Prostate gland (tissue), 2 donors: ENCODE measurements around the gene UBAC1. TPM values are rescaled to one million over a fixed set of nuclear protein-coding genes. Genes with fewer than 3 reads are reported as not detected.

Source experiments
- DNase-seq: peaks from one replicate; pipeline ENCODE4 v3.0.0-alpha.2; 2019; ENCODE audit warnings: low spot score
- H3K27ac ChIP-seq, 2 donors: fragments of 200-600 bp; sonication (generic); 2 replicates each; pipeline ENCODE4 v1.5.1; 2017 to 2019
- H3K27me3 ChIP-seq: fragments of 200-600 bp; sonication (generic); replicated peaks from 2 replicates; pipeline ENCODE4 v1.5.1; 2019; ENCODE audit not compliant: insufficient read depth
- H3K36me3 ChIP-seq, 2 donors: fragments of 200-600 bp; sonication (generic); 1 replicate in 1 of 2; 2 replicates in 1 of 2; pipeline versions ENCODE4 v1.5.1 to v1.8.1; 2017 to 2019
- H3K4me1 ChIP-seq: fragments of 200-600 bp; sonication (generic); replicated peaks from 2 replicates; pipeline ENCODE4 v1.5.1; 2019
- H3K4me3 ChIP-seq, 2 donors: fragments of 200-600 bp; sonication (generic); 2 replicates each; pipeline ENCODE4 v1.5.1; 2017 to 2019
- H3K9me3 ChIP-seq: fragments of 200-600 bp; sonication (generic); 2 replicates; pipeline ENCODE4 v1.5.1; 2017
- POLR2A ChIP-seq: fragments of 450-650 bp; IDR thresholded peaks from one replicate; pipeline ENCODE4 v1.6.1; 2016; ENCODE audit warnings: antibody characterized with exemption, mild to moderate bottlenecking
- POLR2AphosphoS5 ChIP-seq: sonication (generic); formaldehyde crosslinking; IDR thresholded peaks from one replicate; pipeline ENCODE4 v1.6.1; 2017; ENCODE audit warnings: antibody characterized with exemption
- WGBS: methylation state at CpG from one replicate; pipeline ENCODE4 v1.1.5; 2018; 5-methylcytosine and 5-hydroxymethylcytosine counted together
- intact Hi-C: fragments of 100-400 bp; cut with DNase I; formaldehyde crosslinking; loops from one replicate; pipeline ENCODE4 v1.14.2; 2022
- total RNA-seq, 2 donors: library from RNA; depleted of rRNA; stranded (reverse); fragments of >200 nt; gene quantifications; one replicate each; pipeline ENCODE4 v1.1.0, GENCODE V29; 2016
- TF ChIP-seq, protein P1 (sequence below), 4 experiments: fragments of 200-600 bp in 2 of 4; fragments of 450-650 bp in 2 of 4; sonication (generic) in 2 of 4; IDR thresholded peaks; 1 replicate in 3 of 4; 2 replicates in 1 of 4; pipeline ENCODE4 v1.5.1; 2016 to 2019; ENCODE audit warnings: antibody characterized with exemption in 4 of 4, mild to moderate bottlenecking in 2 of 4, moderate library complexity in 2 of 4

UBAC1 gene
- total RNA-seq, 2 donors from 2014 or later = 53.7 to 59.1 TPM

DNA sequence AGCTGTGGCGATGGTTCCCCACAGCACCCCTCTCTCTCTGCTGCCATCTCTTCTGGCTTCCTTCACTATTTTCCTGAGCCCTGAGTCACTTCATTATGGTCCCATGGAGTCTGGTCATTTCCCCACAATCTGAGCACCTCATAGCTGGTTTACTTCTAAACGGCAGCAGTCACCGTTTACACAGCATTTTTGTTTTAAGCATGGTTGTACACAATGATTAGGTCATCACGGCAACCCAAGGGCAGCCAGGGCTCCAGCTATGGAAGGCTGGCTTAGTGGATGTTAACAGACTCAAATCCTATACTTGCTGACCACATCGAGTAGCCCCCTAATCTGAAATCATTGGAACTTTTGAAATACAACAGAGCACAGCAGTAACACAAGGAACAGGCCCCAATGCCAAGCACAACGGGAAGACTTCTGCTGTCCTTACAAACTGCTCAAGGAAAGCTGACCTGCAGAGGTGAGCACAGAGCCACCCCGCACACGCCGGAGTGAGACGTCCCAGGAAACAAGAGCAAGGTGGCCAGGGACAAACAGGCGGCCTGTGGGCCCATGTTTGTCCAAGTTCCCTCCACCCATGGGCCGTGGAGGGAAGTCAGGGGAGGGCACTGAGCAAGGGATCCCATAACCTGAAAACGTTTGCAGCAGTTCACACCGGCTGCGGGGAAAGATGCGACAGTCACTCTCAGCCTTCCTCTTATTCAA lies 76.7 kb downstream of the UBAC1 start:
- Histone ChIP-seq H3K36me3 (no peaks in the 10 kb centered on the region), H3K27me3 (no peaks in the 10 kb centered on the region), H3K27ac (no peak overlapping the region), H3K9me3 (no peaks in the 10 kb centered on the region), H3K4me3 (no peak overlapping the region), H3K4me1 (peaks cover 6% of the 10 kb centered on the region)
- intact Hi-C loops = no loop called here
- TF ChIP-seq POLR2AphosphoS5 = no peak
- no peak for TF ChIP-seq POLR2A
- TF ChIP-seq, protein P1, sequence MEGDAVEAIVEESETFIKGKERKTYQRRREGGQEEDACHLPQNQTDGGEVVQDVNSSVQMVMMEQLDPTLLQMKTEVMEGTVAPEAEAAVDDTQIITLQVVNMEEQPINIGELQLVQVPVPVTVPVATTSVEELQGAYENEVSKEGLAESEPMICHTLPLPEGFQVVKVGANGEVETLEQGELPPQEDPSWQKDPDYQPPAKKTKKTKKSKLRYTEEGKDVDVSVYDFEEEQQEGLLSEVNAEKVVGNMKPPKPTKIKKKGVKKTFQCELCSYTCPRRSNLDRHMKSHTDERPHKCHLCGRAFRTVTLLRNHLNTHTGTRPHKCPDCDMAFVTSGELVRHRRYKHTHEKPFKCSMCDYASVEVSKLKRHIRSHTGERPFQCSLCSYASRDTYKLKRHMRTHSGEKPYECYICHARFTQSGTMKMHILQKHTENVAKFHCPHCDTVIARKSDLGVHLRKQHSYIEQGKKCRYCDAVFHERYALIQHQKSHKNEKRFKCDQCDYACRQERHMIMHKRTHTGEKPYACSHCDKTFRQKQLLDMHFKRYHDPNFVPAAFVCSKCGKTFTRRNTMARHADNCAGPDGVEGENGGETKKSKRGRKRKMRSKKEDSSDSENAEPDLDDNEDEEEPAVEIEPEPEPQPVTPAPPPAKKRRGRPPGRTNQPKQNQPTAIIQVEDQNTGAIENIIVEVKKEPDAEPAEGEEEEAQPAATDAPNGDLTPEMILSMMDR (IDR thresholded peaks at IDR 0.05) = no peak
- WGBS = 80% methylated on average over 16 of the region's 16 CpGs
- no peak for DNase-seq

DNA sequence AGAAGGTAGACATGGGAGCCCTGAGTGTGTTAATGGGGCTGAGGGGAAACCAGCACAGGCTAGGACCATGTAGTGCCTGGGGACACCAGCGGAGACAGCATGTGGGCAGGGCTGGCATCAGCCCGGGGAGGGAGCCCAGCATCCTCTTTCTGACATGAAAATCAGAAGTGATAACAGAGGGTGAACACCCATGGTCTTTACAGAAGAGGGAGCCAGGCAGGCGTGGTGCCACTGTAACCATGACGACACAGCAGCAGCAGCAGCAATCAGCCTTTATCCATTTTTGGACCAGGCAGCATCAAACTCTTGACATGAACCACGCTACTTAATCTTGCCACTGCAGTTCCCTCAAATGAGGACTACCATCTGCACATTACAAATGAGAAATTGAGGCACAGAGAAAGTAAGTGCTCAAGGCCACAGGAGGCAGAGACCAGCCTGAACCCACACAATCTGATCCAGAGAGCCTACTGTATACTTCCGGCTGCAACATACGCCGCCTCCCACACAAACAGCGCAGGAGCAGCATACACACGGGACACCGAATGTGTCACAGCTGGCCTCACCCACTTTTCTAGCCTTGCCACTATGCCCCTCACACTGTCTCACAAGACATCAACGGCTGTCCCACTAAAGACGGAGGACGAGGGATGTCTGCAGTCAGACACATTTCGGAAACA lies 77.6 kb downstream of the UBAC1 start:
- TF ChIP-seq POLR2AphosphoS5 (no peak), POLR2A (no peak)
- TF ChIP-seq, protein P1 (IDR thresholded peaks at IDR 0.05) = no peak
- no peak for DNase-seq
- Histone ChIP-seq H3K36me3 (no peaks in the 10 kb centered on the region), H3K4me3 (no peak overlapping the region), H3K27ac (no peak overlapping the region), H3K27me3 (no peaks in the 10 kb centered on the region), H3K4me1 (peaks cover 6% of the 10 kb centered on the region), H3K9me3 (no peaks in the 10 kb centered on the region)
- WGBS = 90% methylated on average over 15 of the region's 15 CpGs
- intact Hi-C loops = no loop called here

Other genes with a start within 250 kb of the UBAC1 start
- gene CAMSAP1, start 53.8 kb downstream of the UBAC1 start, total RNA-seq = 10 to 100 TPM; 28.3 to 86.6 TPM
- gene NACC2, start 133.9 kb upstream of the UBAC1 start, total RNA-seq = 10 to 100 TPM; 24.5 to 55.2 TPM
- gene TMEM250, start 157.5 kb upstream of the UBAC1 start, total RNA-seq = 10 to 100 TPM; 44.7 to 65.1 TPM
- 1 to 10 TPM in 1 of 2 donors, not detected in 1; 1.3 TPM for gene LHX3, start 243.8 kb upstream of the UBAC1 start, total RNA-seq